Endodermal cell (in vitro differentiated cells): Measurements from ENCODE around the gene TMTC2. TPM values are rescaled to one million over a fixed set of nuclear protein-coding genes. Genes with fewer than 3 reads are reported as not detected.

Source experiments
- DNase-seq: peaks from one replicate; pipeline ENCODE4 v3.0.0-alpha.2; 2017
- H3K27ac ChIP-seq: 2 replicates; pipeline ENCODE4 v1.5.1; 2013; ENCODE audit warnings: mild to moderate bottlenecking, low read depth, low read length, moderate library complexity
- H3K27me3 ChIP-seq: 2 replicates; pipeline ENCODE4 v1.6.1; 2013; ENCODE audit warnings: mild to moderate bottlenecking, low read length, moderate library complexity; ENCODE audit not compliant: insufficient read depth, control insufficient read depth, poor library complexity, severe bottlenecking
- H3K36me3 ChIP-seq: 2 replicates; pipeline ENCODE4 v1.7.0; 2013; ENCODE audit warnings: mild to moderate bottlenecking, low read length, moderate library complexity; ENCODE audit not compliant: control insufficient read depth, insufficient read depth
- H3K4me1 ChIP-seq: one replicate; pipeline ENCODE4 v1.7.0; 2013; ENCODE audit warnings: low read length; ENCODE audit not compliant: control insufficient read depth, insufficient read depth
- H3K4me3 ChIP-seq: 2 replicates; pipeline ENCODE4 v1.5.1; 2013; ENCODE audit warnings: mild to moderate bottlenecking, low read length, moderate library complexity
- H3K9ac ChIP-seq: 2 replicates; pipeline ENCODE4 v1.6.1; 2013; ENCODE audit warnings: mild to moderate bottlenecking, low read length, moderate library complexity; ENCODE audit not compliant: poor library complexity, severe bottlenecking; ENCODE audit errors: extremely low read depth
- H3K9me3 ChIP-seq: 2 replicates; pipeline ENCODE4 v1.6.1; 2013; ENCODE audit warnings: mild to moderate bottlenecking, low read length, moderate library complexity; ENCODE audit not compliant: control insufficient read depth
- H3K27ac Mint-ChIP-seq: 2 replicates; pipeline ENCODE4 v1.8.0; 2020; ENCODE audit warnings: mixed read lengths
- H3K27me3 Mint-ChIP-seq: 2 replicates; pipeline ENCODE4 v1.8.0; 2021; ENCODE audit warnings: mild to moderate bottlenecking, mixed read lengths; ENCODE audit not compliant: insufficient read depth
- H3K36me3 Mint-ChIP-seq: 2 replicates; pipeline ENCODE4 v1.8.0; 2020; ENCODE audit warnings: low read depth, mixed read lengths
- H3K4me1 Mint-ChIP-seq: 2 replicates; pipeline ENCODE4 v1.8.0; 2020; ENCODE audit warnings: mixed read lengths
- H3K4me3 Mint-ChIP-seq: 2 replicates; pipeline ENCODE4 v1.8.0; 2020; ENCODE audit warnings: mild to moderate bottlenecking, moderate library complexity, mixed read lengths
- H3K9me3 Mint-ChIP-seq: 2 replicates; pipeline ENCODE4 v1.8.0; 2020; ENCODE audit warnings: mild to moderate bottlenecking, mixed read lengths
- CTCF ChIP-seq: fragments of 200-600 bp; sonication (generic); conservative IDR thresholded peaks from 2 replicates; pipeline ENCODE4 v1.5.0; 2021; ENCODE audit warnings: antibody characterized with exemption, mild to moderate bottlenecking
- WGBS, 2 experiments: methylation state at CpG; one replicate each; pipeline versions ENCODE4 v1.1.5 to v1.1.7; 2013; ENCODE audit warnings: missing lambda C conversion rate in 2 of 2, mixed read lengths in 1 of 2; ENCODE audit not compliant: insufficient coverage in 1 of 2, insufficient read length in 1 of 2; 5-methylcytosine and 5-hydroxymethylcytosine counted together
- total RNA-seq, 2 donors: library from RNA; stranded (reverse); fragmentation: NEBNext Ultra II Directional in 1 of 2; extraction: Animal tissue kit (Norgen Biotek cat#: 25700) in 1 of 2; gene quantifications; 2 replicates in 1 of 2; 3 replicates in 1 of 2; pipeline ENCODE4 v1.2.1, GENCODE V29; 2021

Gene TMTC2
- total RNA-seq, 2 donors from 2014 or later, result 7.2 to 10.8 TPM

- H3K27ac Mint-ChIP-seq, result no peak overlapping the region
- TF ChIP-seq CTCF, result no peak
- Histone ChIP-seq H3K9ac (no peak overlapping the region), H3K36me3 (no peaks in the 10 kb centered on the region), H3K4me3 (no peak overlapping the region), H3K4me1 (no peaks in the 10 kb centered on the region), H3K27ac (peak overlapping the region; percentile 61), H3K27me3 (no peaks in the 10 kb centered on the region), H3K9me3 (no peaks in the 10 kb centered on the region)
- H3K9me3 Mint-ChIP-seq, result no peaks in the 10 kb centered on the region
- no peaks in the 10 kb centered on the region for H3K36me3 Mint-ChIP-seq
- no peak for DNase-seq
- H3K27me3 Mint-ChIP-seq, result no peaks in the 10 kb centered on the region
- peaks cover 4% of the 10 kb centered on the region for H3K4me1 Mint-ChIP-seq
- H3K4me3 Mint-ChIP-seq, result no peak overlapping the region
Observed at GRCh38 chr12:83153177-83153576, 466.5 kb downstream of the TMTC2 start.

GRCh38 chr12:83156815-83157214 is 470.1 kb downstream of the TMTC2 start:
- H3K27ac Mint-ChIP-seq, result no peak overlapping the region
- no peaks in the 10 kb centered on the region for H3K36me3 Mint-ChIP-seq
- H3K9ac ChIP-seq, result no peak overlapping the region
- WGBS, 2 experiments, result 89 to 93% methylated on average over 5 of the region's 5 CpGs
- TF ChIP-seq CTCF, result no peak
- H3K27me3 Mint-ChIP-seq, result no peaks in the 10 kb centered on the region
- DNase-seq, result no peak
- H3K27me3 ChIP-seq, result no peaks in the 10 kb centered on the region
- no peaks in the 10 kb centered on the region for H3K9me3 ChIP-seq
- no peak overlapping the region for H3K27ac ChIP-seq
- no peaks in the 10 kb centered on the region for H3K36me3 ChIP-seq
- H3K9me3 Mint-ChIP-seq, result no peaks in the 10 kb centered on the region
- no peak overlapping the region for H3K4me3 ChIP-seq
- no peak overlapping the region for H3K4me3 Mint-ChIP-seq
- peaks cover 4% of the 10 kb centered on the region for H3K4me1 Mint-ChIP-seq
- no peaks in the 10 kb centered on the region for H3K4me1 ChIP-seq

GRCh38 chr12:83157604-83158003 is 470.9 kb downstream of the TMTC2 start:
- Mint-ChIP-seq H3K36me3 (no peaks in the 10 kb centered on the region), H3K4me1 (peaks cover under 1% of the 10 kb centered on the region), H3K27me3 (no peaks in the 10 kb centered on the region), H3K4me3 (no peak overlapping the region), H3K9me3 (no peaks in the 10 kb centered on the region), H3K27ac (no peak overlapping the region)
- Histone ChIP-seq H3K4me3 (no peak overlapping the region), H3K36me3 (no peaks in the 10 kb centered on the region), H3K27ac (no peak overlapping the region), H3K4me1 (no peaks in the 10 kb centered on the region), H3K27me3 (no peaks in the 10 kb centered on the region), H3K9me3 (no peaks in the 10 kb centered on the region), H3K9ac (no peak overlapping the region)
- WGBS, 2 experiments, result 91 to 100% methylated on average over 1 to 3 of the region's 4 CpGs
- TF ChIP-seq CTCF, result no peak
- DNase-seq, result no peak
